ENCODE measurements around the gene BCAT1.

GRCh38 chr12:24913953-24914352 lies 34.9 kb downstream of the BCAT1 start:
- TF ChIP-seq POLR2A (IDR thresholded peaks at IDR 0.05) (no peak), CTCF (IDR thresholded peaks at IDR 0.05) (no peak), EP300 (IDR thresholded peaks at IDR 0.05) (no peak)
